MM.1S (cell line): ENCODE measurements around the gene MIF.
A peak's percentile ranks its signal among the peaks of the same experiment; 100 is the strongest.

Experiments used
- CTCF ChIP-seq: fragments of 300-600 bp; sonication (generic); IDR thresholded peaks from 2 replicates; pipeline ENCODE4 v1.5.1; 2016; ENCODE audit warnings: antibody characterized with exemption, low read length, mixed read lengths
- EZH2 ChIP-seq: fragments of 300-600 bp; sonication (generic); optimal IDR thresholded peaks from 2 replicates; pipeline ENCODE3; 2017; ENCODE audit warnings: low read depth, mild to moderate bottlenecking, antibody characterized with exemption, low read length, mixed read lengths

- TF ChIP-seq CTCF: peak; percentile 88
- no peak for TF ChIP-seq EZH2
Observed at GRCh38 chr22:23849009-23850006, 44.9 kb upstream of the MIF start.
